Right lobe of liver (tissue), 4 donors: ENCODE data around the gene RABEP2.

Experiments used
- POLR2A ChIP-seq: fragments of 450-650 bp; IDR thresholded peaks from one replicate; pipeline ENCODE4 v1.6.1; 2017; ENCODE audit warnings: antibody characterized with exemption, mild to moderate bottlenecking
- TF ChIP-seq, protein P1 (sequence below), 4 donors: fragments of 200-600 bp in 3 of 4; fragments of 450-650 bp in 1 of 4; IDR thresholded peaks; one replicate each; pipeline versions ENCODE4 v1.5.1 to v1.8.0; 2016 to 2022; ENCODE audit warnings: antibody characterized with exemption in 4 of 4, mild to moderate bottlenecking in 2 of 4
- donor health status: DM: no; HTN: no; CAD: no.
- donor health status: DM: no; HTN: no; CAD: no.
- donor health status: DM: no; HTN: yes; CAD: no.

DNA sequence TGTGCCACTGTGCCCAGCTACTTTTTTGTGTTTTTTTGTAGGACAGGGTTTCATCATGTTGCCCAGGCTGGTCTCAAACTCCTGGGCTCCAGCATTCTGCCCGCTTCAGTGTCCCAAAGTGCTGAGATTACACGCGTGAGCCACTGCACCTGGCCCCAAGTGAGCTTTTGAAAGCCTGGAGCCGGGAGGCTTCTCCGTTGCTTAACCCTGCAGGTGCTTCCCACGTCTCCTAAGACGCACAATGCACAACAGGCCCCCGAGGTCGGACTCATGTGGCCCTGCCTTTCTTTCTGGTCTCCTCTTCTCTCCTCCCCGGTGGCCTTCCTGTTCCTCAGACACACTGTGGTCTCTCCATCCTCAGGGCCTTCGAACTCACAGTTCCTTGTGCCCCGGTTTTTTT is 12.5 kb downstream of the RABEP2 start:
- TF ChIP-seq POLR2A, result no peak
- TF ChIP-seq, protein P1, sequence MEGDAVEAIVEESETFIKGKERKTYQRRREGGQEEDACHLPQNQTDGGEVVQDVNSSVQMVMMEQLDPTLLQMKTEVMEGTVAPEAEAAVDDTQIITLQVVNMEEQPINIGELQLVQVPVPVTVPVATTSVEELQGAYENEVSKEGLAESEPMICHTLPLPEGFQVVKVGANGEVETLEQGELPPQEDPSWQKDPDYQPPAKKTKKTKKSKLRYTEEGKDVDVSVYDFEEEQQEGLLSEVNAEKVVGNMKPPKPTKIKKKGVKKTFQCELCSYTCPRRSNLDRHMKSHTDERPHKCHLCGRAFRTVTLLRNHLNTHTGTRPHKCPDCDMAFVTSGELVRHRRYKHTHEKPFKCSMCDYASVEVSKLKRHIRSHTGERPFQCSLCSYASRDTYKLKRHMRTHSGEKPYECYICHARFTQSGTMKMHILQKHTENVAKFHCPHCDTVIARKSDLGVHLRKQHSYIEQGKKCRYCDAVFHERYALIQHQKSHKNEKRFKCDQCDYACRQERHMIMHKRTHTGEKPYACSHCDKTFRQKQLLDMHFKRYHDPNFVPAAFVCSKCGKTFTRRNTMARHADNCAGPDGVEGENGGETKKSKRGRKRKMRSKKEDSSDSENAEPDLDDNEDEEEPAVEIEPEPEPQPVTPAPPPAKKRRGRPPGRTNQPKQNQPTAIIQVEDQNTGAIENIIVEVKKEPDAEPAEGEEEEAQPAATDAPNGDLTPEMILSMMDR (IDR thresholded peaks at IDR 0.05), result no peak
